Stimulated activated naive CD8-positive, alpha-beta T cell treated with anti-CD3 and anti-CD28 coated beads, Interleukin-15, amount 100 ng/mL, for 72 hours (primary cell): ENCODE measurements around the gene FBXL13.
A peak's percentile ranks its signal among the peaks of the same experiment; 100 is the strongest.
"Not testable (repeated sequence)": the region's sequence is repeated elsewhere in the genome, so short reads cannot be mapped to it uniquely, and the experiment has no call there.

ENCODE experiments used
- ATAC-seq: fragments of 150-1000 bp; cut with Tn5 transposase; 2 replicates; pipeline ENCODE4 v1.10.0; 2021; ENCODE audit warnings: mild to moderate bottlenecking, moderate library complexity
- DNase-seq, 2 donors: peaks; one replicate each; pipeline ENCODE4 v3.0.0; 2021 to 2022
- H3K27ac Mint-ChIP-seq, 2 donors: one replicate each; pipeline ENCODE4 v1.8.0; 2022; ENCODE audit warnings: mild to moderate bottlenecking in 2 of 2, mixed read lengths in 2 of 2, moderate library complexity in 2 of 2
- H3K27me3 Mint-ChIP-seq: one replicate; pipeline ENCODE4 v1.8.0; 2022; ENCODE audit warnings: mixed read lengths
- H3K4me1 Mint-ChIP-seq: one replicate; pipeline ENCODE4 v1.8.0; 2022; ENCODE audit warnings: mild to moderate bottlenecking, mixed read lengths
- H3K4me3 Mint-ChIP-seq, 2 donors: one replicate each; pipeline ENCODE4 v1.8.0; 2022; ENCODE audit warnings: mild to moderate bottlenecking in 2 of 2, mixed read lengths in 2 of 2, moderate library complexity in 1 of 2
- H3K9me3 Mint-ChIP-seq, 2 donors: one replicate each; pipeline ENCODE4 v1.8.0; 2022; ENCODE audit warnings: mixed read lengths in 2 of 2

Gene FBXL13

DNA sequence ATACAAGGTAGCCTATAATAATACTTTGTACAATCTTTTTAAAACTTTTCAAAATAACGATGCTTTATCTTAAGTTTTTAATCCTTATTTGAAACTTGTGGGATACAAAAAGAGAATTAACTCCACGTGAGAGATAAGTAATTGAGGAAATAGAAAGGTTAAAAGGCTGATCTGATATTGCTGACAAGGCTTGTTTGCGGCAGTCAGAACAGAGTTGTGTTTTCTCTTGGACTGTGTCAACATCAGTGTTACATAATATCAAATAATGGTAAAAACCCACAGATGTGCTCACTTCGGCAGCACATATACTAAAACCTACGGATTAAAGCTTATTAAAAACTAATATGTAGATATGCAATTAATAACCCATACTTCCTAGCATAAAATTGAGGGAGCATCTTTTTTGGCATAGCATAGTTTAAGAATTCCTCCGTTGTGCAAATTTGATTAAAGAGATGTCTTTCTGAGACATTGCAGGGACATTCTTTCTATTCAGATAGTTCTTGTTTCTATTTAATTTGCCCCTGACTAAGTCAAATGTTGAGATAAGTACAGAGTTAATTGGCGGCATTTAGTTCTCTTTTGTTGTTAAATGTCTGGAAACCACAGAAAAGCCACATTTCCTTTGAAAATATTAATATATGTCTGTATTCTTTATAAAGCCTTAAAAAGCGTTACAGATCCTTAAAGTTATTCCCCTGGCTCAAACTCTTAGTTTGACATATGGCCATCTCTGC, 262.5 kb downstream of the FBXL13 start:
- Mint-ChIP-seq H3K27ac (no peak overlapping the region), H3K9me3 (no peaks in the 10 kb centered on the region), H3K4me3 (no peak overlapping the region), H3K27me3 (no peaks in the 10 kb centered on the region), H3K4me1 (peaks cover 12% of the 10 kb centered on the region)
- ATAC-seq (no peak), DNase-seq (no peak)

- H3K4me1 Mint-ChIP-seq, result peaks cover 12% of the 10 kb centered on the region
- H3K4me3 Mint-ChIP-seq, result no peak overlapping the region
- H3K9me3 Mint-ChIP-seq, result no peaks in the 10 kb centered on the region
- no peak for DNase-seq
- no peak overlapping the region for H3K27ac Mint-ChIP-seq
- no peaks in the 10 kb centered on the region for H3K27me3 Mint-ChIP-seq
- no peak for ATAC-seq
Measured at GRCh38 chr7:102810916-102811315, 263.7 kb downstream of the FBXL13 start.

DNA sequence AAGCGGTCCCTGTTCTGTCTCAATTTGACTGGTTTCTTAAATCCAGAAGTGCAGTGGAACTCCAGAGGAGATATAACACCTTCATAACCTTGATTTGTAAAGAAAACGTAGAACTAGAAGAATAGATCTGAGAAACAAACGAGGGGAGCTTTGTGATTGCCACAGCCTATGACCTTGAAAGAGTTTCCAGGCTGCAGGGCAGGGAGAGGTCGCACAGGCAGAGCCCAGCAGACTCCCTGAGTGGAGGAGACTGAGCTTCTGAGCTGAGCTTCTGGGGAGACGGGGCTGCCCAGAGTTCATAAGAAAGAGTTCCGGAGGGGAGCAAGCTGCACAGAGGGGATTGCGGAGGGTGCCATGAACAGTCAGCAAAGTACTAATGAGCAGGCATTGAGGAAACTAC, 268.0 kb downstream of the FBXL13 start:
- Mint-ChIP-seq H3K27ac (no peak overlapping the region), H3K4me1 (no peaks in the 10 kb centered on the region), H3K9me3 (peaks cover 11 to 27% of the 10 kb centered on the region in 2 donors), H3K27me3 (no peaks in the 10 kb centered on the region), H3K4me3 (no peak overlapping the region)
- ATAC-seq (no peak), DNase-seq (no peak)

DNA sequence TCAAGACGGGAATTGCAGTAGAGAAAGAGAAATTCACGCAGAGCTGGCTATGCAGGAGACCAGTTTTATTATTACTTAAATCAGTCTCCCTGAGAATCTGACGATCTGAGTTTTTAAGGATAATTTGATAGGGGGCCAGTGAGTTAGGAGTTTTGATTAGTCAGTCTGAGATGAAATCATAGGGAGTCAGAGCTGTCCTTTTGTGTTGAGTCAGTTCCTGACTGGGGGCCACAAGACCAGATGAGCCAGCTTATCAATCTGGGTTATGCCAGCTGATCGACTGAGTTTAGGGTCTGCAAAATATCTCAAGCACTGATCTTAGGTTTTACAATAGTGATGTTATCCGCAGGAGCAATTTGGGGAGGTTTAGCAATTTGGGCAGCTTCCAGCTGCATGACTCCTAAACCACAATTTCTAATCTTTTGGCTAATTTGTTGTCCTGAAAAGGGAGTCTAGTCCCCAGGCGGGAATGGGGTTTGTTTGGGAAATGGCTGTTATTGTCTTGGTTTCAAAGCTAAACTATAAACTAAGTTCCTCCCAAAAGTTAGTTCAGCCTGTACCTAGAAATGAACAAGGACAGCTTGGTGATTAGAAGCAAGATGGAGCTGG, 278.5 kb downstream of the FBXL13 start:
- not testable (repeated sequence) for DNase-seq, H3K27ac Mint-ChIP-seq, H3K4me3 Mint-ChIP-seq, H3K4me1 Mint-ChIP-seq, H3K27me3 Mint-ChIP-seq, ATAC-seq
- H3K9me3 Mint-ChIP-seq, result peaks cover 4 to 15% of the 10 kb centered on the region in 2 donors

DNA sequence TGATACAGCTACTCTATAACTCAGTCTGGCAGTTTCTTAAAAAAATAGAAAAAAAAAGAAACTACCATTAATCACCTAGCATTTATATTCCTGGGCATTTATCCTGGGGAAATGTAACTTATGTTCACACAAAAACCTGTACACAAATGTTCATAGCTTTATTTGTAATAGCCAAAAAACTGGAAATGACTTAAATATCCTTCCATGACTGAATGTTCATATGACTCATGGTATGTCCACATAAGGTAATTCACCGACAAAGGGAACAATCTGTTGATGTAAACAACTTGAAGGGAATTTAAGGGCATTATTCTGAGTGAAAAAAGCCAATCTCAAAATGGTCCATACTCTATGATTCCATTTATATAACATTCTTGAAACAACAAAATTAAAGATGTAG, 280.0 kb downstream of the FBXL13 start:
- not testable (repeated sequence) for DNase-seq, H3K9me3 Mint-ChIP-seq, H3K27ac Mint-ChIP-seq, H3K27me3 Mint-ChIP-seq, ATAC-seq, H3K4me1 Mint-ChIP-seq, H3K4me3 Mint-ChIP-seq

DNA sequence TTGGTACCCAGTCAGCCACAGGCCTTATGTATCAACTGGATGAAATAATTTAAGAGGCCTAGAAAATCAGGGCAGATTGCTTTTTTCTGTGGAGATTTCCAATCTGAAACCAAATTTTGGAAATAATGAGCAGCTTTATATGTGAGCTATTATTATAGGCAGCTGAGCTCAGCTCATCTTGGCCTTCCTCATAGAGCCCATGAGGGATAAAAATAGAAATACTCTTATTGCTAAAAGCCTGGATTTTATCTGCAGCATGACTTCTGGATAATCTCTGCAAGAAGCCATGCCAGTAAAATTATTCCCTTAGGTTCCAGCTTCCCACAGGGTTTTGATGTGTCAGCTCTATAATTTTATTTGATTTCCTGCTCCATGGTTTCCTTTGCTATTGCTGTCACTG, 282.8 kb downstream of the FBXL13 start:
- H3K27ac Mint-ChIP-seq, ATAC-seq, DNase-seq, H3K27me3 Mint-ChIP-seq, H3K4me3 Mint-ChIP-seq, H3K9me3 Mint-ChIP-seq, H3K4me1 Mint-ChIP-seq: not testable (repeated sequence)

DNA sequence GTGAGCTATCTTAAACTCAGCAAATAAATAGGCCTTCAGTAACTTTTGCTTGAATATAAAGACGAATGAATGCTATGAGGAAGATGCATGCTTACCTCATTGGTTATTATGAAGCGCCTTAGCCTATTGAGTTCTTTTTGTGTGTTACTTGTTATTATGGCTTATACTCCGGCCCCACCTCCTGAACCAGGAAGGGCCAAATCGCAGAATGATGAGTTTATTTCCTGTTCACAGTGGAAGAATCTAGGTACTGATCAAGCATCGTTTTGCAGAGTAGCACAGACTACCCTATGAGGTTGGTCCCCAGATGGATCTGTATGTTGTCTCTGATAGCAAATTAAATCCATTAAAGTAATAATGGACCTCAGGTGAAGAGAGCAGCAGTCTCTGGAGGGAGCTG, 283.2 kb downstream of the FBXL13 start:
- not testable (repeated sequence) for H3K9me3 Mint-ChIP-seq, ATAC-seq, H3K4me3 Mint-ChIP-seq, DNase-seq, H3K27ac Mint-ChIP-seq, H3K27me3 Mint-ChIP-seq, H3K4me1 Mint-ChIP-seq

GRCh38 chr7:102790364-102791100, 284.1 kb downstream of the FBXL13 start:
- H3K4me3 Mint-ChIP-seq, DNase-seq, H3K4me1 Mint-ChIP-seq, H3K9me3 Mint-ChIP-seq, ATAC-seq, H3K27me3 Mint-ChIP-seq: not testable (repeated sequence)
- peak overlapping the region in 1 of 2 donors; percentile 23 for H3K27ac Mint-ChIP-seq

- DNase-seq, H3K4me1 Mint-ChIP-seq, H3K9me3 Mint-ChIP-seq, H3K27me3 Mint-ChIP-seq, ATAC-seq, H3K4me3 Mint-ChIP-seq, H3K27ac Mint-ChIP-seq: not testable (repeated sequence)
Measured at GRCh38 chr7:102788770-102789169, 285.8 kb downstream of the FBXL13 start.

DNA sequence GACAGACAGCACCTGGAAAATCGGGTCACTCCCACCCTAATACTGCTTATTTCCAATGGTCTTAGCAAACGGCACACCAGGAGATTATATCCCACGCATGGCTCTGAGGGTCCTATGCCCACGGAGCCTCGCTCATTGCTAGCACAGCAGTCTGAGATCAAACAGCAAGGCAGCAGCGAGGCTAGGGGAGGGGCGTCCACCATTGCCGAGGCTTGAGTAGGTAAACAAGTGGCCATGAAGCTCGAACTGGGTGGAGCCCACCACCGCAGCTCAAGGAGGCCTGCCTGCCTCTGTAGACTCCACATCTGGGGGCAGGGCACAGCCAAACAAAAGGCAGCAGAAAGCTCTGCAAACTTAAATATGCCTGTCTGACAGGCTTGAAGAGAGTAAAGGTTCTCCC, 293.7 kb downstream of the FBXL13 start:
- H3K27me3 Mint-ChIP-seq, H3K4me3 Mint-ChIP-seq, H3K9me3 Mint-ChIP-seq, ATAC-seq, DNase-seq, H3K4me1 Mint-ChIP-seq: not testable (repeated sequence)
- H3K27ac Mint-ChIP-seq, result peak overlapping the region in 1 of 2 donors; percentile 54

GRCh38 chr7:102778663-102779062, 295.9 kb downstream of the FBXL13 start:
- not testable (repeated sequence) for DNase-seq, H3K4me1 Mint-ChIP-seq, H3K4me3 Mint-ChIP-seq, ATAC-seq, H3K27me3 Mint-ChIP-seq, H3K9me3 Mint-ChIP-seq, H3K27ac Mint-ChIP-seq

GRCh38 chr7:102776217-102776616, 298.4 kb downstream of the FBXL13 start:
- not testable (repeated sequence) for H3K4me1 Mint-ChIP-seq, H3K9me3 Mint-ChIP-seq, H3K27ac Mint-ChIP-seq, H3K27me3 Mint-ChIP-seq, DNase-seq, ATAC-seq, H3K4me3 Mint-ChIP-seq

DNA sequence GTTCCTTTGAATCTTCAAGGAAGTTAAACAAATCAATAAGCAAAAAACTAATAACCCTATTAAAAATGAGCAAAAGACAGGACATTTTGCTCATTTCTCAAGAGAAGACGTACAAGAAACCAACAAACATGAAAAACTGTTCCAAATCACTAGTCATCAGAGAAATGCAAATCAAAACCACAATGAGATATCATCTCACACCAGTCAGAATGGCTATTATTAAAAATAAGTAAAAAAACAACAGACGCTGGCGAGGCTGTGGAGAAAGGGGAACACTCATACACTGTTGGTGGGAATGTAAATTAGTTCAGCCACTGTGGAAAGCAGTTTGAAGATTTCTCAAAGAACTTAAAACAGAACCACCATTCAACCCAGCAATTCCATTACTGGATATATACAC, 304.1 kb downstream of the FBXL13 start:
- H3K9me3 Mint-ChIP-seq, H3K27ac Mint-ChIP-seq, H3K27me3 Mint-ChIP-seq, H3K4me1 Mint-ChIP-seq, H3K4me3 Mint-ChIP-seq, ATAC-seq, DNase-seq: not testable (repeated sequence)

DNA sequence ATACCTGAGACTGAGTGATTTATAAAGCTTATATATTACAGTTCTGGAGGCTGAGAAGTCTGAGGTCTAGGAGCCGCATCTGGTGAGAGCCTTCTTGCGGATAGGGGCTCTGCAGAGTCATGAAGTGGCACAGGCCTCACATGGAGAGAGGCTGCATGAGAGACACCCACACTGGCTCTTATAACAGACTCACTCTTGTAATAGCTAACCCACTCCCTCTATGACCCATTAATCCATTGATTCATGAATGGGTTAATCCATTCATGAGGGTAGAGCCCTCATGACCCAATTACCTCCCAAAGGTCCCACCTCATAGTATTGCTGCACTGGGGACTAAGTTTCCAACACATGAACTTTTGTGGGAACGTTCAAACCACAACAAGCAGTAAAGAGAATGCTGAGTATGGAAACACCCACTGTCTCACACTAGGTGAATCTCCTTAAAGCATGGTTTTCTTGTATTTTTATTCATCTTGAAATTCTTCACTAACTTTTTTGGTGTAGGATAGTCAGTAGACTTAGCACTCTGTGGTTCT, 304.9 kb downstream of the FBXL13 start:
- not testable (repeated sequence) for H3K27me3 Mint-ChIP-seq, H3K4me1 Mint-ChIP-seq, DNase-seq, H3K4me3 Mint-ChIP-seq, H3K9me3 Mint-ChIP-seq, H3K27ac Mint-ChIP-seq
- peak; percentile 33 for ATAC-seq

- H3K27me3 Mint-ChIP-seq, H3K27ac Mint-ChIP-seq, H3K4me3 Mint-ChIP-seq, H3K9me3 Mint-ChIP-seq, H3K4me1 Mint-ChIP-seq, DNase-seq, ATAC-seq: not testable (repeated sequence)
Measured at GRCh38 chr7:102763295-102763905, 311.2 kb downstream of the FBXL13 start.
